Keratinocyte (primary cell): ENCODE results near the gene SIRT7.

Experiments used
- EZH2 ChIP-seq: IDR thresholded peaks from one replicate; pipeline ENCODE4 v1.6.1; 2012; ENCODE audit warnings: inconsistent platforms, mild to moderate bottlenecking, low read length, moderate library complexity
- TF ChIP-seq, protein P1 (sequence below), 3 experiments: IDR thresholded peaks in 1 of 3; conservative IDR thresholded peaks in 1 of 3; optimal IDR thresholded peaks in 1 of 3; 2 replicates in 2 of 3; 3 replicates in 1 of 3; pipeline versions ENCODE3 to v1.5.1; 2011; ENCODE audit warnings: low read length in 3 of 3, mild to moderate bottlenecking in 3 of 3, moderate library complexity in 2 of 3, control low read depth in 1 of 3, inconsistent platforms in 1 of 3; ENCODE audit not compliant: insufficient read depth in 2 of 3; ENCODE audit errors: extremely low read depth in 1 of 3

DNA sequence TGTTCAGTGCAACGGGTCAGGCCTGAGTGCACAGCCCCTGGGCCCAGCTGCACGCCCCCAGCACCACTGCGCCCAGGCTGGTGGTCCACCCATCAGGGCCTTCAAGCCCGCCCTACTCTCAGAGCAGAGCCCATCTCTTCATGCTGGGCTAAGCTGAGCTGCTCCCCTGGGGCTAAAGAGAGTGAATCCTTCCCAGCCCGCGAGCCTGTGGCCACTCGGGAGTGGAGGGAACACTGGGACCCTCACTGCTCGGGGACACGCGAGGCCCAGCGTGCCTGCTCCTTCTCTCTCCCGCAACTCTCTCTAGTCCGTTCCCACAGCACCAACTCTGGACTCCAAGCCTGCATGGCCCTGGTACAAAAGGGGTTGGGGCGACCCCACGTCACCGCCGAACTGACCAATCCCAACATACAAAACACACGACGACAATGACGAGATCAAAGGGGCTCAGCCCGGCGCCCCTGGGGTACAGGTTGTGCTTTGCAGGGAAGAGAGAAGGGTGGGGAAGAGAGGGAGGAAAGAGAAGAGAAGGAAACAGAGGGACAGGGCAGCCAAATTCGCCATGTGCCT, 4.1 kb upstream of the SIRT7 start:
- TF ChIP-seq, protein P1, sequence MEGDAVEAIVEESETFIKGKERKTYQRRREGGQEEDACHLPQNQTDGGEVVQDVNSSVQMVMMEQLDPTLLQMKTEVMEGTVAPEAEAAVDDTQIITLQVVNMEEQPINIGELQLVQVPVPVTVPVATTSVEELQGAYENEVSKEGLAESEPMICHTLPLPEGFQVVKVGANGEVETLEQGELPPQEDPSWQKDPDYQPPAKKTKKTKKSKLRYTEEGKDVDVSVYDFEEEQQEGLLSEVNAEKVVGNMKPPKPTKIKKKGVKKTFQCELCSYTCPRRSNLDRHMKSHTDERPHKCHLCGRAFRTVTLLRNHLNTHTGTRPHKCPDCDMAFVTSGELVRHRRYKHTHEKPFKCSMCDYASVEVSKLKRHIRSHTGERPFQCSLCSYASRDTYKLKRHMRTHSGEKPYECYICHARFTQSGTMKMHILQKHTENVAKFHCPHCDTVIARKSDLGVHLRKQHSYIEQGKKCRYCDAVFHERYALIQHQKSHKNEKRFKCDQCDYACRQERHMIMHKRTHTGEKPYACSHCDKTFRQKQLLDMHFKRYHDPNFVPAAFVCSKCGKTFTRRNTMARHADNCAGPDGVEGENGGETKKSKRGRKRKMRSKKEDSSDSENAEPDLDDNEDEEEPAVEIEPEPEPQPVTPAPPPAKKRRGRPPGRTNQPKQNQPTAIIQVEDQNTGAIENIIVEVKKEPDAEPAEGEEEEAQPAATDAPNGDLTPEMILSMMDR (optimal IDR thresholded peaks at IDR 0.05 in 1 of 3, IDR thresholded peaks at IDR 0.05 in 1 of 3, conservative IDR thresholded peaks at IDR 0.05 in 1 of 3; ENCODE audit: extremely low read depth in 1 of 3, insufficient read depth in 2 of 3, low read length in 3 of 3) = no peak
- no peak for TF ChIP-seq EZH2
